CD4-positive, alpha-beta T cell treated with Interferon alpha-2 for 1 hour (primary cell): ENCODE measurements around the gene NACA.
"Not testable (repeated sequence)": the region's sequence is repeated elsewhere in the genome, so short reads cannot be mapped to it uniquely, and the experiment has no call there.

Experiments used
- DNase-seq, 2 donors: peaks; one replicate each; pipeline ENCODE4 v3.0.0-alpha.2; 2020 to 2022

NACA gene

GRCh38 chr12:56724972-56725722 lies at the start of gene NACA:
NACA (minus strand) TSS chr12:56725299; CDS start chr12:56724521, 778 bp downstream.
- DNase-seq, result peak; percentile 98

GRCh38 chr12:56773113-56773512 lies 48.0 kb upstream of the NACA start:
- DNase-seq, result no peak

- no peak for DNase-seq
These were observed 47.5 kb upstream of the NACA start for GRCh38 chr12:56772625-56773024.

GRCh38 chr12:56769868-56770267 lies 44.8 kb upstream of the NACA start:
- no peak for DNase-seq

- DNase-seq, result no peak
These were observed 43.3 kb upstream of the NACA start for GRCh38 chr12:56768424-56768823.

- peak in 1 of 2 donors; percentile 50 for DNase-seq
These were observed 41.4 kb upstream of the NACA start for GRCh38 chr12:56766535-56766934.

- no peak for DNase-seq
These were observed 38.9 kb upstream of the NACA start for GRCh38 chr12:56763753-56764657.

GRCh38 chr12:56761812-56762211 lies 36.7 kb upstream of the NACA start:
- DNase-seq, result no peak

GRCh38 chr12:56760460-56760859 lies 35.4 kb upstream of the NACA start:
- no peak for DNase-seq

- no peak for DNase-seq
These were observed 34.3 kb upstream of the NACA start for GRCh38 chr12:56759263-56759908.

- no peak for DNase-seq
These were observed 33.7 kb upstream of the NACA start for GRCh38 chr12:56758728-56759262.

GRCh38 chr12:56757971-56758370 lies 32.9 kb upstream of the NACA start:
- DNase-seq, result not testable (repeated sequence)

GRCh38 chr12:56753566-56753965 lies 28.5 kb upstream of the NACA start:
- DNase-seq, result no peak

GRCh38 chr12:56751712-56752598 lies 26.9 kb upstream of the NACA start, which contains the start of gene PRIM1:
PRIM1 (minus strand) TSS chr12:56752323; CDS start chr12:56752298, 25 bp downstream.
- DNase-seq, result peak; percentile 78 to 88

- not testable (repeated sequence) for DNase-seq
These were observed 25.5 kb upstream of the NACA start for GRCh38 chr12:56750596-56750995.

- no peak for DNase-seq
These were observed 24.8 kb upstream of the NACA start for GRCh38 chr12:56749853-56750252.

- DNase-seq, result no peak
These were observed 24.3 kb upstream of the NACA start for GRCh38 chr12:56749359-56749758.

GRCh38 chr12:56728139-56728861 lies 3.2 kb upstream of the NACA start:
- DNase-seq, result no peak

- not testable (repeated sequence) for DNase-seq
These were observed 1.1 kb upstream of the NACA start for GRCh38 chr12:56726196-56726675.

GRCh38 chr12:56725723-56726102 lies 614 bp upstream of the NACA start:
- no peak for DNase-seq

GRCh38 chr12:56724701-56724971 lies 463 bp downstream of the NACA start:
- DNase-seq, result no peak
